NCI-H1092 (cell line): ENCODE data around the gene RBL2.
"Not testable (repeated sequence)": the region's sequence is repeated elsewhere in the genome, so short reads cannot be mapped to it uniquely, and the experiment has no call there.

Source experiments
- DNase-seq: peaks from one replicate; lab custom pipeline; 2025; lab: John Stamatoyannopoulos, UW

Gene RBL2

GRCh38 chr16:53539346-53539745, 105.1 kb downstream of the RBL2 start:
- not testable (repeated sequence) for DNase-seq

- not testable (repeated sequence) for DNase-seq
Observed at GRCh38 chr16:53539759-53540718, 105.8 kb downstream of the RBL2 start.
